Smooth muscle cell of the pulmonary artery (primary cell): Measurements from ENCODE around the gene MRPS2. TPM values are rescaled to one million over a fixed set of nuclear protein-coding genes. Genes with fewer than 3 reads are reported as not detected.

Experiments
- total RNA-seq: library from RNA; depleted of rRNA; stranded (reverse); fragments of >200 nt; gene quantifications from 2 replicates; pipeline ENCODE4 v1.2.3, GENCODE V29; 2014

MRPS2 gene
- total RNA-seq = 13.8 and 13.9 TPM in 2 replicates

DNA sequence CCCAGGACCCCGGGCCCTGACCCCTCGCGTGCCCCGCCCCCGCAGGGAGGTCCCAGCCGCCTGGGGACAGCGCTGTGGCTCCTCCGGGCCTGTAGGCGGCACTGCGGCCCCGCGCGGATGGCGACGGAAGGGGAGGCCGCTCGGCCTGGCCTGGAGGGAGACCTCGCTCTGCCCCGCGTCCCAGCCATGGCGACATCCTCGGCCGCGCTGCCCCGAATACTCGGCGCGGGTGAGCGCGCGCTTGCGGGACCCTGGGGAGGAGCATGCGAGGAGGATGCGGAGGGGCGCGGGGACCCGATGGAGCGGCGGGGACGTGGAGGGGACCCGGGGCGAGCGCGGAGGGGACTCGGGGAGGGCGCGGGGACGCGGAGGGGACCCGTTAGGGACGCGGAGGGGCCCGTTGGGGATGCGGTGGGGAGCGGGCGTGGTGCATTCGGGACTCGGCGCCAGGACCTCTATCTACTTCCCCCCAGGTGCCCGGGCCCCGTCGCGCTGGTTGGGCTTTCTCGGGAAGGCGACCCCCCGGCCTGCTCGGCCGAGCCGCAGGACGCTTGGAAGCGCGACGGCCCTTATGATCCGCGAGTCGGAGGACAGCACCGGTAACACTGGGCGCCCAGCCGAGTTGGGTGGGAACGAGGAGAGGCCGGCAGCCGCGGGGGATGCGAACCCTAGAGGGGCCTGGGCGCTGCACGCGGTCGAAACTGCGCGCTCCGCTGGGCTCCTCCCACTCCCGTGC is at the start of gene MRPS2:
TSS of gene MRPS2 (plus strand) at position 158 of the 736 bp plus-strand sequence. CDS start at position 187, 29 bp downstream.

GRCh38 chr9:135479469-135480052 is 20.9 kb upstream of the MRPS2 start, which contains the start of gene PPP1R26:
PPP1R26 (plus strand) TSS chr9:135479782; CDS start chr9:135484511, 4,729 bp downstream.

DNA sequence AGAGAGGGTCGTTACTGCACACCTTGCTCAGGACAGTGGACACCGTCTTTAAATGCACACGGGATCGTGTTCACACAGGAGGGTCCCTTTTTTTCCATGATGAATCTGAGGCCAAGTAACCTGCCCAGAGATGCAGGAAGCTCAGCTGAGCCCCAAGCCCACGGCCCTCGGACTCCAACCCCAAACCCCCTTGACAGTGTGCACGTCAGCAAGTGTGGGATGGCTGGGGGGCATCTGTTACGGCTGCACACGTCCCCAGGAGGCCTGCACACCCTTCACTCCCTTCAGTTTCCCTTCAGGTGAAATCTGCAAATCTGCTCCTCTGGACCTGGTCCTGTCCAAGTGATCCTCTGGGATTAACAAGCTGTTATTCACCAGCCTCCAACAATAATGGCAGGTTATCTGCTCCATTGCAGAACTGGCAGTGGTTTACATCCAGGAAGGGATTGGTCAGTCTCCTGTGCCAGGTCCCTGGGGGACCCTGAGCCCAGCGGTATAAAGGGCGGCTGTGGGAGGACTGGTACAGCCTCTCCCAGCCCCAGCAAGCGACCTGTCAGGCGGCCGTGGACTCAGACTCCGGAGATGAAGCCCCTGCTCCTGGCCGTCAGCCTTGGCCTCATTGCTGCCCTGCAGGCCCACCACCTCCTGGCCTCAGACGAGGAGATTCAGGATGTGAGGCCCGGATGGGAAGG is 20.6 kb downstream of the MRPS2 start, which contains the start of gene LCN1:
TSS of gene LCN1 (plus strand) at position 525 of the 692 bp plus-strand sequence. CDS start at position 583, 58 bp downstream.

DNA sequence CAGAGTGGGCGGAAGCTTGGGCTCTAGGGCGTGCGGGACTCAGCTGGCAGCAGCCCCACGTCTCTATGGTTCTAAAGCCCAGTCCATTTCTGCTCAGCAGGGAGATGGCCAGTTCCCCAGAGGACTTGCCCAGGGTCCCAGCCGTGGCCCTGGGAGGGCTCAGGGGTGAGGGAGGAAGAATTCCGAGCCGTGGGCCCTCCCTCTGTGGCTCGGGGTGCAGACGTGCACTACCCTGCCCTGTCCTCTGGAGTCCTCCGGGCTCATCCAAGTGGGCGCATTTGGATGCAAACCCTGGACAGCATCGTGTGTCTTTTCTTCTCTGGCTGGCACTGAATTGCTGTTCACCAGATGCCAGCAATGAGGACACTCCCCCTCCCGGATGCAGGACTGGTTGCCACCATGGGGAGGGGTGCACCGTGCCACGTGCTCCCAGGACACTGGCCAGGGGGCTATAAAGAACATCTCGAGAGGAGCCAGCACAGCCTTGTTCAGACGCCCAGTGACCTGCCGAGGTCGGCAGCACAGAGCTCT is 45.2 kb downstream of the MRPS2 start, which contains the start of gene OBP2A:
TSS of gene OBP2A (plus strand) at position 481 of the 531 bp plus-strand sequence. CDS start 55 bp downstream, outside the sequence.

Other genes with a start within 250 kb of the MRPS2 start
- 13.4 and 15.6 TPM in 2 replicates for gene PPP1R26, start 20.9 kb upstream of the MRPS2 start, total RNA-seq
- 0.20 and 0.43 TPM in 2 replicates for gene LCN1, start 20.8 kb downstream of the MRPS2 start, total RNA-seq
- gene OBP2A, start 45.4 kb downstream of the MRPS2 start, total RNA-seq = not detected in 2 replicates
- gene PAEP, start 61.1 kb downstream of the MRPS2 start, total RNA-seq = not detected in 2 replicates
- not detected in 2 replicates for gene GLT6D1, start 138.9 kb downstream of the MRPS2 start, total RNA-seq
- not detected in 2 replicates for gene LCN9, start 162.6 kb downstream of the MRPS2 start, total RNA-seq
- not detected in 2 replicates for gene SOHLH1, start 198.8 kb downstream of the MRPS2 start, total RNA-seq
- gene KCNT1, start 201.5 kb downstream of the MRPS2 start, total RNA-seq = not detected in 2 replicates